K562 (cell line): ENCODE results near the gene ZDHHC18. TPM values are rescaled to one million over a fixed set of nuclear protein-coding genes. Genes with fewer than 3 reads are reported as not detected.
A peak's percentile ranks its signal among the peaks of the same experiment; 100 is the strongest.

Experiments
- ATAC-seq: fragments of 200-7000 bp; cut with Tn5 transposase; 3 replicates; pipeline ENCODE4 v1.9.1; 2020; ENCODE audit warnings: moderate library complexity
- BruUV-seq: library from RNA; stranded (reverse); fragments of 400-500 nt; replicated peaks from 2 replicates; lab custom pipeline; 2021; lab: Mats Ljungman, UMichigan
- CTCF ChIA-PET: fragments of 300-600 bp; formaldehyde crosslinking; extraction: SDS; loops from one replicate; lab custom pipeline; 2021; ENCODE audit warnings: low intra/inter-chr PET ratio; lab: Yijun Ruan, JAX
- POLR2A ChIA-PET: fragments of 300-600, 350-650 bp; sonication (Branson Sonifier 250); formaldehyde crosslinking; extraction: SDS; loops from one replicate; lab custom pipeline; 2021; ENCODE audit warnings: antibody characterized with exemption, inconsistent platforms; lab: Yijun Ruan, JAX
- DNase-seq, 4 experiments: peaks; one replicate each; pipeline versions ENCODE4 v3.0.0 to v3.0.0-alpha.2; 2011 to 2018; ENCODE audit warnings: low spot score in 3 of 4, mixed read lengths in 3 of 4; ENCODE audit errors: extremely low read depth in 1 of 4
- FAIRE-seq: peaks from 2 replicates; lab custom pipeline; 2011; peaks lifted over from hg19 to GRCh38; lab: Jason Lieb, UNC
- H2AFZ ChIP-seq: 2 replicates; pipeline ENCODE4 v1.6.0; 2011; ENCODE audit warnings: low read depth, low read length, control low read depth, inconsistent platforms
- H3K27ac ChIP-seq: fragments of 200-600 bp; 3 replicates; pipeline ENCODE4 v1.8.0; 2011; ENCODE audit warnings: low read depth, mild to moderate bottlenecking, control low read depth, inconsistent platforms, low read length, moderate library complexity, mixed read lengths; ENCODE audit errors: extremely low read depth
- H3K27me3 ChIP-seq, 2 experiments: fragments of 300-600 bp in 1 of 2; 2 replicates in 1 of 2; 3 replicates in 1 of 2; pipeline versions ENCODE4 v1.6.0 to v1.8.0; 2011; ENCODE audit warnings: inconsistent platforms in 2 of 2, low read length in 2 of 2, mild to moderate bottlenecking in 1 of 2, mixed read lengths in 1 of 2, moderate library complexity in 1 of 2; ENCODE audit not compliant: control insufficient read depth in 2 of 2, insufficient read depth in 2 of 2
- H3K36me3 ChIP-seq: fragments of 300-600 bp; 3 replicates; pipeline ENCODE4 v1.8.0; 2011; ENCODE audit warnings: mild to moderate bottlenecking, low read length, inconsistent platforms; ENCODE audit not compliant: control insufficient read depth, insufficient read depth
- H3K4me1 ChIP-seq, 2 experiments: fragments of 200-600 bp in 1 of 2; replicated peaks in 1 of 2; 2 replicates in 1 of 2; 3 replicates in 1 of 2; pipeline versions ENCODE4 v1.5.1 to v1.8.0; 2011; ENCODE audit warnings: inconsistent platforms in 2 of 2, low read length in 2 of 2, mild to moderate bottlenecking in 1 of 2, mixed read lengths in 1 of 2, moderate library complexity in 1 of 2; ENCODE audit not compliant: control insufficient read depth in 2 of 2, insufficient read depth in 2 of 2
- H3K4me2 ChIP-seq: 2 replicates; pipeline ENCODE4 v1.6.1; 2011; ENCODE audit warnings: low read length, control low read depth, inconsistent platforms, mixed read lengths; ENCODE audit not compliant: insufficient read depth
- H3K4me3 ChIP-seq: fragments of 200-600 bp; sonication (generic), shearing (Covaris generic); 2 replicates; pipeline ENCODE4 v1.5.1; 2016; ENCODE audit warnings: control low read depth, inconsistent platforms
- H3K79me2 ChIP-seq: fragments of 200-600 bp; 3 replicates; pipeline ENCODE4 v1.8.0; 2011; ENCODE audit warnings: low read length, inconsistent platforms; ENCODE audit not compliant: control insufficient read depth, insufficient read depth
- H3K9ac ChIP-seq, 2 experiments: 2 replicates each; pipeline versions ENCODE4 v1.6.0 to v1.6.1; 2011; ENCODE audit warnings: low read depth in 2 of 2, low read length in 2 of 2, control low read depth in 1 of 2, inconsistent platforms in 1 of 2, mild to moderate bottlenecking in 1 of 2, mixed read lengths in 1 of 2; ENCODE audit not compliant: insufficient read depth in 1 of 2
- H3K9me1 ChIP-seq: one replicate; pipeline ENCODE4 v1.6.0; 2011; ENCODE audit warnings: inconsistent platforms, mild to moderate bottlenecking, low read length, moderate library complexity; ENCODE audit not compliant: control insufficient read depth, insufficient read depth
- H3K9me3 ChIP-seq: replicated peaks from 2 replicates; pipeline ENCODE4 v1.5.1; 2011; ENCODE audit warnings: low read depth, low read length, inconsistent platforms; ENCODE audit not compliant: control insufficient read depth, insufficient read depth
- H4K20me1 ChIP-seq: replicated peaks from 2 replicates; pipeline ENCODE4 v1.6.1; 2011; ENCODE audit warnings: low read length, inconsistent platforms, mixed read lengths; ENCODE audit not compliant: control insufficient read depth, insufficient read depth
- NFXL1 ChIP-seq: fragments of 450-650 bp; formaldehyde crosslinking; IDR thresholded peaks from 2 replicates; pipeline ENCODE4 v1.4.0; 2021; ENCODE audit warnings: mild to moderate bottlenecking
- NRF1 ChIP-seq, 2 experiments: fragments of 450-650 bp; IDR thresholded peaks in 1 of 2; conservative IDR thresholded peaks in 1 of 2; 2 replicates each; pipeline ENCODE4 v1.6.1; 2014; ENCODE audit warnings: mild to moderate bottlenecking in 2 of 2
- PBX2 ChIP-seq, 2 experiments: IDR thresholded peaks in 1 of 2; conservative IDR thresholded peaks in 1 of 2; 2 replicates each; pipeline ENCODE4 v1.6.1; 2016; ENCODE audit warnings: low read depth in 2 of 2, mild to moderate bottlenecking in 1 of 2, missing compliant biosample characterization in 1 of 2, missing genetic modification characterization in 1 of 2, moderate library complexity in 1 of 2
- PHF20 ChIP-seq: fragments of 450-650 bp; IDR thresholded peaks from 2 replicates; pipeline ENCODE4 v1.6.1; 2018; ENCODE audit not compliant: partially characterized antibody
- POLR2G ChIP-seq: fragments of 200-400 bp; formaldehyde crosslinking; IDR thresholded peaks from 2 replicates; pipeline ENCODE4 v1.6.1; 2017; ENCODE audit warnings: low read depth, mild to moderate bottlenecking, antibody characterized with exemption, low read length, moderate library complexity
- SMAD4 ChIP-seq: fragments of 250-450 bp; sonication (Bioruptor Pico); conservative IDR thresholded peaks from 2 replicates; pipeline ENCODE4 v1.8.0; 2021; ENCODE audit warnings: inconsistent platforms, mild to moderate bottlenecking, moderate library complexity
- SRF ChIP-seq, 2 experiments: fragments of 250-450, 450-650 bp in 1 of 2; sonication (Bioruptor Pico) in 1 of 2; sonication (generic) in 1 of 2; formaldehyde crosslinking; IDR thresholded peaks; 2 replicates each; pipeline versions ENCODE4 v1.5.0 to v1.5.1; 2020 to 2022; ENCODE audit warnings: mild to moderate bottlenecking in 1 of 2, missing genetic modification reagents in 1 of 2
- ZBTB43 ChIP-seq: sonication (generic); formaldehyde crosslinking; IDR thresholded peaks from 2 replicates; pipeline ENCODE4 v1.8.0; 2023; ENCODE audit warnings: mild to moderate bottlenecking, missing genetic modification reagents
- ZBTB49 ChIP-seq: sonication (generic); formaldehyde crosslinking; IDR thresholded peaks from 2 replicates; pipeline ENCODE4 v1.8.0; 2022; ENCODE audit warnings: missing genetic modification reagents, mild to moderate bottlenecking, borderline replicate concordance
- ZBTB7A ChIP-seq: IDR thresholded peaks from 2 replicates; pipeline ENCODE4 v1.6.1; 2011; ENCODE audit warnings: low read depth, mild to moderate bottlenecking, low read length, moderate library complexity, borderline replicate concordance; ENCODE audit not compliant: control insufficient read depth
- WGBS: fragments of 100-300 bp; shearing (Covaris generic); methylation state at CpG from one replicate; pipeline ENCODE4 v1.1.6; 2016; ENCODE audit warnings: low coverage, mixed read lengths; ENCODE audit not compliant: insufficient coverage; ENCODE audit errors: missing lambda C conversion rate; 5-methylcytosine and 5-hydroxymethylcytosine counted together
- in situ Hi-C: fragments of 300-500 bp; cut with MboI; formaldehyde crosslinking; loops from 4 replicates; pipeline ENCODE4 v1.15.0; 2018; ENCODE audit warnings: inconsistent platforms, mixed read lengths
- intact Hi-C: fragments of 100-400 bp; cut with micrococcal nuclease; formaldehyde crosslinking; loops from 2 replicates; pipeline ENCODE4 v1.14.2; 2022
- polyA plus RNA-seq, 8 experiments: library from polyadenylated mRNA; depleted of rRNA in 4 of 8; stranded (reverse) in 5 of 8; unstranded in 3 of 8; fragments of >200 nt; fragmentation: Nextera tagmentation in 2 of 8; fragmentation: Illumina TruSeq in 1 of 8; extraction: Ambion mirVana in 2 of 8; extraction: Trizol in 1 of 8; gene quantifications; 2 replicates each; pipeline versions ENCODE4 v1.2.1 to v1.2.3, GENCODE V29; 2011 to 2014; ENCODE audit warnings: inconsistent platforms in 1 of 8, missing spikeins in 1 of 8
- total RNA-seq, 7 experiments: library from RNA; depleted of rRNA in 6 of 7; stranded (reverse); fragments of >200 nt in 6 of 7; fragmentation: Illumina TruSeq in 2 of 7; extraction: Trizol in 2 of 7; gene quantifications; 2 replicates each; pipeline versions ENCODE4 v1.2.1 to v1.2.3, GENCODE V29; 2011 to 2021; ENCODE audit warnings: low replicate concordance in 1 of 7

ZDHHC18 gene
- total and polyA plus RNA-seq, 9 of the 15 experiments (the other 6 are each of a cell fraction or from before 2014, with no cell fraction given) = 0.42 to 35.6 (median 15.8) TPM

GRCh38 chr1:26826261-26827105 is at the start of gene ZDHHC18 (continued):
- TF ChIP-seq ZBTB7A = peak; percentile 77; the same call in 1 of the 2 replicates
- no peak for TF ChIP-seq NFXL1 (CRISPR knock-in tag)
- peak; percentile 72 for TF ChIP-seq PHF20

GRCh38 chr1:26779098-26779668 is 47.3 kb upstream of the ZDHHC18 start:
- no peak overlapping the region for H3K4me3 ChIP-seq
- peaks cover 92% of the 10 kb centered on the region for H3K36me3 ChIP-seq
- in situ Hi-C loops = no loop called here
- ChIA-PET POLR2A (interaction anchor here (0.6 to 8.3 kb wide), 12 partner anchors 10 to 712 kb away, joined by 3 to 99 read pairs (median 3); partner anchors contain the start of genes PIGV and TRIM63), CTCF (no interaction called here)
- H2AFZ ChIP-seq = no peak overlapping the region
- peak overlapping the region; percentile 35; the same call in 2 of the 3 replicates for H3K27ac ChIP-seq
- intact Hi-C loops = no loop called here
- 49% methylated on average over 11 of the region's 11 CpGs for WGBS
- peaks cover 17% of the 10 kb centered on the region; the same call in 1 of the 2 replicates for H4K20me1 ChIP-seq
- ATAC-seq (no peak), DNase-seq (peak in 1 of 4 experiments; percentile 42), FAIRE-seq (peak; percentile 26)
- peaks cover 56% of the 10 kb centered on the region for H3K79me2 ChIP-seq
- H3K9me1 ChIP-seq = peaks cover 9% of the 10 kb centered on the region
- TSS peak; percentile 19 for BruUV-seq
- peak overlapping the region in 1 of 2 experiments; percentile 75; a peak in 2 of 4 replicates for H3K9ac ChIP-seq
- peaks cover 37 to 47% of the 10 kb centered on the region in 2 experiments for H3K4me1 ChIP-seq
- H3K27me3 ChIP-seq = no peaks in the 10 kb centered on the region
- no peak overlapping the region; the same call in 1 of the 2 replicates for H3K4me2 ChIP-seq
- no peaks in the 10 kb centered on the region for H3K9me3 ChIP-seq
- TF ChIP-seq NRF1 (conservative IDR thresholded peaks at IDR 0.05 in 1 of 2, IDR thresholded peaks at IDR 0.05 in 1 of 2) = no peak
- no peak for TF ChIP-seq PBX2 (CRISPR knock-in tag; IDR thresholded peaks at IDR 0.05; ENCODE audit: low read depth)
- TF ChIP-seq PBX2 (tag; conservative IDR thresholded peaks at IDR 0.05; ENCODE audit: low read depth) = no peak
- no peak for TF ChIP-seq ZBTB43 (CRISPR knock-in tag)
- TF ChIP-seq POLR2G = peak; percentile 20; the same call in 1 of the 2 replicates
- peak in 1 of 2 experiments; percentile 78; a peak in 1 of 4 replicates for TF ChIP-seq SRF (CRISPR knock-in tag; IDR thresholded peaks at IDR 0.05)
- no peak for TF ChIP-seq SMAD4 (CRISPR knock-in tag)
- 0 out of 2 replicates have a peak, but pooled peaks have one; percentile 32 for TF ChIP-seq ZBTB49 (CRISPR knock-in tag)
